B cell (primary cell): ENCODE results near the gene ADGRL2. TPM values are rescaled to one million over a fixed set of nuclear protein-coding genes. Genes with fewer than 3 reads are reported as not detected.

Experiments used
- ATAC-seq: fragments of 200-7000 bp; cut with Tn5 transposase; one replicate; pipeline ENCODE4 v1.10.0; 2021; ENCODE audit warnings: low read depth, mild to moderate bottlenecking, moderate number of reproducible peaks, moderate library complexity
- CTCF ChIA-PET: fragments of 350-600 bp; sonication (Branson Sonifier 250); formaldehyde crosslinking; loops from one replicate; lab custom pipeline; 2021; ENCODE audit warnings: antibody characterized with exemption, inconsistent platforms; lab: Charles Lee
- POLR2A ChIA-PET: fragments of 350-600 bp; sonication (Branson Sonifier 250); formaldehyde crosslinking; loops from one replicate; lab custom pipeline; 2021; ENCODE audit warnings: antibody characterized with exemption; lab: Charles Lee
- DNase-seq: peaks from one replicate; pipeline ENCODE4 v3.0.0; 2013
- H2AFZ ChIP-seq: 2 replicates; pipeline ENCODE4 v1.6.1; 2012; ENCODE audit warnings: mild to moderate bottlenecking, low read depth, low read length; ENCODE audit not compliant: insufficient read depth, poor library complexity, severe bottlenecking
- H3K27ac ChIP-seq, 2 donors: 1 replicate in 1 of 2; 2 replicates in 1 of 2; pipeline ENCODE4 v1.5.1; 2012 to 2013; ENCODE audit warnings: low read length in 2 of 2, mild to moderate bottlenecking in 2 of 2, moderate library complexity in 1 of 2
- H3K27me3 ChIP-seq, 4 experiments: fragments of 200-600 bp in 1 of 4; sonication (generic) in 1 of 4; replicated peaks in 1 of 4; 1 replicate in 2 of 4; 2 replicates in 2 of 4; pipeline versions ENCODE4 v1.6.1 to v1.7.0; 2013 to 2016; ENCODE audit warnings: low read length in 3 of 4, mild to moderate bottlenecking in 2 of 4, mixed read lengths in 1 of 4, moderate library complexity in 1 of 4; ENCODE audit not compliant: insufficient read depth in 4 of 4, control insufficient read depth in 3 of 4; ENCODE audit errors: control extremely low read depth in 1 of 4
- H3K36me3 ChIP-seq, 2 experiments: replicated peaks in 1 of 2; 1 replicate in 1 of 2; 2 replicates in 1 of 2; pipeline versions ENCODE4 v1.6.1 to v1.7.1; 2013; ENCODE audit warnings: low read length in 1 of 2; ENCODE audit not compliant: insufficient read depth in 2 of 2, control insufficient read depth in 1 of 2; ENCODE audit errors: control extremely low read depth in 1 of 2, extremely low read depth in 1 of 2
- H3K4me1 ChIP-seq, 2 donors: fragments of 200-600 bp in 1 of 2; sonication (generic) in 1 of 2; 1 replicate in 1 of 2; 2 replicates in 1 of 2; pipeline versions ENCODE4 v1.5.1 to v1.6.1; 2013 to 2017; ENCODE audit warnings: low read length in 2 of 2; ENCODE audit not compliant: control insufficient read depth in 2 of 2, insufficient read depth in 2 of 2
- H3K4me2 ChIP-seq: replicated peaks from 2 replicates; pipeline ENCODE3; 2012; ENCODE audit warnings: mild to moderate bottlenecking, low read depth, low read length; ENCODE audit not compliant: poor library complexity, severe bottlenecking
- H3K4me3 ChIP-seq, 5 experiments: fragments of 200-600 bp in 1 of 5; sonication (generic) in 1 of 5; 1 replicate in 3 of 5; 2 replicates in 2 of 5; pipeline versions ENCODE4 v1.5.1 to v1.7.0; 2011 to 2016; ENCODE audit warnings: low read length in 4 of 5, mild to moderate bottlenecking in 4 of 5, low read depth in 2 of 5, control low read depth in 1 of 5, moderate library complexity in 1 of 5; ENCODE audit not compliant: insufficient read depth in 1 of 5; ENCODE audit errors: control extremely low read depth in 1 of 5, extremely low read depth in 1 of 5
- H3K79me2 ChIP-seq: fragments of 200-600 bp; sonication (generic); one replicate; pipeline ENCODE4 v1.6.0; 2016; ENCODE audit warnings: low read length; ENCODE audit not compliant: control insufficient read depth, insufficient read depth
- H3K9ac ChIP-seq: fragments of 200-600 bp; sonication (generic); 2 replicates; pipeline ENCODE4 v1.6.1; 2017; ENCODE audit warnings: mild to moderate bottlenecking, low read length, moderate library complexity
- H3K9me3 ChIP-seq, 3 donors: one replicate each; pipeline versions ENCODE4 v1.6.1 to v1.7.1; 2013; ENCODE audit warnings: low read length in 2 of 3; ENCODE audit not compliant: control insufficient read depth in 2 of 3, insufficient read depth in 1 of 3; ENCODE audit errors: control extremely low read depth in 1 of 3
- H4K20me1 ChIP-seq: 2 replicates; pipeline ENCODE4 v1.6.0; 2012; ENCODE audit warnings: mild to moderate bottlenecking, low read length; ENCODE audit not compliant: insufficient read depth, control insufficient read depth, poor library complexity, severe bottlenecking
- H3K27ac Mint-ChIP-seq: one replicate; pipeline ENCODE4 v1.8.0; 2021; ENCODE audit warnings: mixed read lengths
- H3K27me3 Mint-ChIP-seq: one replicate; pipeline ENCODE4 v1.8.0; 2021; ENCODE audit warnings: mixed read lengths
- H3K4me1 Mint-ChIP-seq: one replicate; pipeline ENCODE4 v1.8.0; 2021; ENCODE audit warnings: mixed read lengths
- H3K4me3 Mint-ChIP-seq: one replicate; pipeline ENCODE4 v1.8.0; 2021; ENCODE audit warnings: mixed read lengths
- H3K9me3 Mint-ChIP-seq: one replicate; pipeline ENCODE4 v1.8.0; 2022; ENCODE audit warnings: mixed read lengths; ENCODE audit not compliant: insufficient read depth
- EZH2 ChIP-seq: IDR thresholded peaks from 2 replicates; pipeline ENCODE4 v1.6.1; 2012; ENCODE audit warnings: borderline replicate concordance, low read depth, mild to moderate bottlenecking, moderate library complexity, low read length; ENCODE audit not compliant: insufficient read depth, poor library complexity, severe bottlenecking
- WGBS: methylation state at CpG from one replicate; pipeline ENCODE4 v1.1.5; 2013; ENCODE audit warnings: missing lambda C conversion rate; ENCODE audit not compliant: insufficient coverage; 5-methylcytosine and 5-hydroxymethylcytosine counted together
- intact Hi-C: fragments of 100-400 bp; cut with micrococcal nuclease; formaldehyde crosslinking; loops from one replicate; pipeline ENCODE4 v1.10.0; 2022
- polyA plus RNA-seq: library from polyadenylated mRNA; depleted of rRNA; stranded (reverse); fragments of >200 nt; gene quantifications from 2 replicates; pipeline ENCODE4 v1.2.3, GENCODE V29; 2012
- total RNA-seq, 2 donors: library from RNA; stranded (reverse); fragments of 120-200 nt in 1 of 2; gene quantifications; 1 replicate in 1 of 2; 2 replicates in 1 of 2; pipeline versions ENCODE4 v1.2.3 to v1.2.4, GENCODE V29; 2013 to 2022
- TF ChIP-seq, protein P1 (sequence below): fragments of 200-600 bp; IDR thresholded peaks from one replicate; pipeline ENCODE4 v1.8.0; 2022; ENCODE audit warnings: antibody characterized with exemption, mild to moderate bottlenecking

The ADGRL2 gene
- total and polyA plus RNA-seq, 2 donors (not counting 1 experiment from before 2014, with no cell fraction given), result not detected

DNA sequence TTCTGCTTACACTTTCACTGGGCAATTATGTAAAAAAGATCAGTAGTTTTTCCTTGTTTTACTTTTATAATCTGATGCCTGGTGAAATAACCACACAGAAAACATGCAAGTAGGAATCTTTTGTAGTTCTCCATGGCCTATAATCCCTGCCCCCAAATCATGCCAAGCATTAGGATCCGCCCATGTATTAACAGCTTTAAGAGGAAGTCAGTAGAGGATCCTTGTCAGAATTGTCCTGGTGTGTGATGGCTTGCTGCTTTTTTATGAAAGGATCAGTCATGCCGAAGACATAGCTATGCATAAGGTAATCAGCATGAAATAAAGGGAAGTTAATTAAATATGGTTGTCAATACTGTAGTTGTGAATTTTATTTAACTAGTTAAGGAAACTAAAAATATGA, 20.0 kb downstream of the ADGRL2 start:
- Mint-ChIP-seq H3K4me3 (no peak overlapping the region), H3K27ac (no peak overlapping the region), H3K9me3 (no peaks in the 10 kb centered on the region), H3K27me3 (no peaks in the 10 kb centered on the region), H3K4me1 (no peaks in the 10 kb centered on the region)
- WGBS, result no CpG with 5 or more reads among the region's 2 CpGs
- TF ChIP-seq EZH2, result no peak
- TF ChIP-seq, protein P1, sequence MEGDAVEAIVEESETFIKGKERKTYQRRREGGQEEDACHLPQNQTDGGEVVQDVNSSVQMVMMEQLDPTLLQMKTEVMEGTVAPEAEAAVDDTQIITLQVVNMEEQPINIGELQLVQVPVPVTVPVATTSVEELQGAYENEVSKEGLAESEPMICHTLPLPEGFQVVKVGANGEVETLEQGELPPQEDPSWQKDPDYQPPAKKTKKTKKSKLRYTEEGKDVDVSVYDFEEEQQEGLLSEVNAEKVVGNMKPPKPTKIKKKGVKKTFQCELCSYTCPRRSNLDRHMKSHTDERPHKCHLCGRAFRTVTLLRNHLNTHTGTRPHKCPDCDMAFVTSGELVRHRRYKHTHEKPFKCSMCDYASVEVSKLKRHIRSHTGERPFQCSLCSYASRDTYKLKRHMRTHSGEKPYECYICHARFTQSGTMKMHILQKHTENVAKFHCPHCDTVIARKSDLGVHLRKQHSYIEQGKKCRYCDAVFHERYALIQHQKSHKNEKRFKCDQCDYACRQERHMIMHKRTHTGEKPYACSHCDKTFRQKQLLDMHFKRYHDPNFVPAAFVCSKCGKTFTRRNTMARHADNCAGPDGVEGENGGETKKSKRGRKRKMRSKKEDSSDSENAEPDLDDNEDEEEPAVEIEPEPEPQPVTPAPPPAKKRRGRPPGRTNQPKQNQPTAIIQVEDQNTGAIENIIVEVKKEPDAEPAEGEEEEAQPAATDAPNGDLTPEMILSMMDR, result no peak
- Histone ChIP-seq H3K27me3 (no peaks in the 10 kb centered on the region), H3K36me3 (no peaks in the 10 kb centered on the region), H3K4me3 (no peak overlapping the region), H3K4me1 (no peaks in the 10 kb centered on the region), H3K4me2 (no peak overlapping the region), H3K79me2 (no peaks in the 10 kb centered on the region), H2AFZ (no peak overlapping the region), H3K9me3 (no peaks in the 10 kb centered on the region), H4K20me1 (no peaks in the 10 kb centered on the region), H3K27ac (no peak overlapping the region), H3K9ac (no peak overlapping the region)
- intact Hi-C loops, result no loop called here
- DNase-seq, result no peak
- ChIA-PET POLR2A (no interaction called here), CTCF (no interaction called here)
- no peak for ATAC-seq

GRCh38 chr1:81823082-81823481, 22.3 kb downstream of the ADGRL2 start:
- H3K79me2 ChIP-seq, result no peaks in the 10 kb centered on the region
- H4K20me1 ChIP-seq, result no peaks in the 10 kb centered on the region
- WGBS, result 68% methylated on average over 4 of the region's 4 CpGs
- H3K4me3 ChIP-seq, result no peak overlapping the region
- ChIA-PET POLR2A (no interaction called here), CTCF (no interaction called here)
- no peaks in the 10 kb centered on the region for H3K27me3 ChIP-seq
- H3K4me2 ChIP-seq, result no peak overlapping the region
- Mint-ChIP-seq H3K27ac (no peak overlapping the region), H3K9me3 (no peaks in the 10 kb centered on the region), H3K4me1 (no peaks in the 10 kb centered on the region), H3K27me3 (no peaks in the 10 kb centered on the region), H3K4me3 (no peak overlapping the region)
- H3K36me3 ChIP-seq, result no peaks in the 10 kb centered on the region
- no peaks in the 10 kb centered on the region for H3K4me1 ChIP-seq
- TF ChIP-seq EZH2, result no peak
- TF ChIP-seq, protein P1, result no peak
- intact Hi-C loops, result no loop called here
- H3K9ac ChIP-seq, result no peak overlapping the region
- H3K27ac ChIP-seq, result no peak overlapping the region
- no peak for ATAC-seq
- no peak for DNase-seq
- no peak overlapping the region for H2AFZ ChIP-seq
- H3K9me3 ChIP-seq, result no peaks in the 10 kb centered on the region
